Heart right ventricle (tissue), 16 donors: ENCODE results near the gene RTN4R. TPM values are rescaled to one million over a fixed set of nuclear protein-coding genes. Genes with fewer than 3 reads are reported as not detected.

Experiments used
- ATAC-seq, 8 donors: fragments of 200-7000 bp; cut with Tn5 transposase; one replicate each; pipeline ENCODE4 v1.9.1; 2020; ENCODE audit warnings: mild to moderate bottlenecking in 8 of 8, moderate library complexity in 8 of 8, moderate number of reproducible peaks in 1 of 8
- DNase-seq, 2 donors: peaks; one replicate each; pipeline ENCODE4 v3.0.0-alpha.2; 2020
- H3K27ac ChIP-seq, 10 donors: fragments of 200-600 bp; sonication (generic) in 2 of 10; one replicate each; pipeline versions ENCODE4 v1.5.0 to v1.8.0; 2020 to 2022; ENCODE audit warnings: mild to moderate bottlenecking in 3 of 10
- H3K27me3 ChIP-seq, 7 donors: fragments of 200-600 bp; one replicate each; pipeline ENCODE4 v1.8.0; 2021 to 2022; ENCODE audit warnings: mild to moderate bottlenecking in 2 of 7
- H3K36me3 ChIP-seq, 9 donors: fragments of 200-600 bp; sonication (generic) in 1 of 9; one replicate each; pipeline versions ENCODE4 v1.5.0 to v1.8.0; 2020 to 2022; ENCODE audit warnings: mild to moderate bottlenecking in 2 of 9
- H3K4me1 ChIP-seq, 9 donors: fragments of 200-600 bp; sonication (generic) in 1 of 9; one replicate each; pipeline versions ENCODE4 v1.5.0 to v1.8.0; 2020 to 2022; ENCODE audit warnings: mild to moderate bottlenecking in 4 of 9
- H3K4me3 ChIP-seq, 10 donors: fragments of 200-600 bp; sonication (generic) in 2 of 10; one replicate each; pipeline versions ENCODE4 v1.5.0 to v1.8.0; 2020 to 2022; ENCODE audit warnings: mild to moderate bottlenecking in 7 of 10, moderate library complexity in 2 of 10
- H3K9me3 ChIP-seq, 11 donors: fragments of 200-600 bp in 10 of 11; sonication (generic) in 2 of 11; one replicate each; pipeline versions ENCODE4 v1.5.0 to v1.8.0; 2013 to 2022; ENCODE audit warnings: mild to moderate bottlenecking in 2 of 11, control low read depth in 1 of 11, moderate library complexity in 1 of 11
- CTCF ChIP-seq, 9 donors: fragments of 200-600 bp; sonication (generic) in 2 of 9; IDR thresholded peaks; one replicate each; pipeline versions ENCODE4 v1.5.0 to v1.8.0; 2021 to 2022; ENCODE audit warnings: antibody characterized with exemption in 9 of 9, mild to moderate bottlenecking in 5 of 9, moderate library complexity in 1 of 9
- WGBS, 2 donors: extraction: QIAGEN DNeasy Blood & Tissue Kit; methylation state at CpG; one replicate each; pipeline ENCODE4 v1.1.7; 2013; ENCODE audit warnings: inconsistent platforms in 1 of 2; 5-methylcytosine and 5-hydroxymethylcytosine counted together
- intact Hi-C, 10 donors: fragments of 100-400 bp; cut with DNase I; formaldehyde crosslinking; loops; one replicate each; pipeline versions ENCODE4 v1.11.1 to v1.14.2; 2022
- polyA plus RNA-seq, 2 donors: library from polyadenylated mRNA; stranded (reverse); fragments of 200-250 nt; gene quantifications; one replicate each; pipeline ENCODE4 v1.2.3, GENCODE V29; 2013
- total RNA-seq, 10 donors: library from RNA; stranded (reverse); fragmentation: NEBNext Ultra II Directional in 3 of 10; extraction: Animal tissue kit (Norgen Biotek cat#: 25700) in 3 of 10; gene quantifications; one replicate each; pipeline versions ENCODE4 v1.2.1 to v1.2.4, GENCODE V29; 2021 to 2023
- donor health status: Arrhythmogenic right ventricular cardiomyopathy.
- donor health status: ischemic (EF 13 %, LVEDD 7.1; RV severe dilation, severe dysfunction).
- donor health status: healthy with polysubstance abuse.
- donor health status: DM: no; HTN: yes; CAD: no.
- donor health status: DM: no; HTN: no; CAD: no.
- donor health status: ischemic (EF 25% LVEDD 6.9; RV normal size, moderate dysfunction).
- donor health status: ischemic (EF 25% LVEDD 5.7; RV mildly dilated, moderate dysfunction).
- donor health status: healthy.
- donor health status: DM: yes; HTN: yes; CAD: no.
- donor health status: Ischemic cardiomyopathy.
- donor health status: ischemic (EF 35%, LVEDD 5.7; RV mildly dilated, moderate dysfunction).
- donor health status: nonischemic (EF 11% LVEDD 7.7; RV severe dilation, severe dysfunction).
- donor health status: DM: yes; HTN: yes; CAD: no.
- donor health status: PGD.
- donor health status: ischemic (EF 29% LVEDD 5.4; RV normal size, mild dysfunction).
- donor health status: nonischemic (EF 23%, LVEDD 6.1; RV moderate dilation, normal function).

RTN4R gene
- total and polyA plus RNA-seq, 12 donors, result 0.56 to 2.5 (median 0.93) TPM

DNA sequence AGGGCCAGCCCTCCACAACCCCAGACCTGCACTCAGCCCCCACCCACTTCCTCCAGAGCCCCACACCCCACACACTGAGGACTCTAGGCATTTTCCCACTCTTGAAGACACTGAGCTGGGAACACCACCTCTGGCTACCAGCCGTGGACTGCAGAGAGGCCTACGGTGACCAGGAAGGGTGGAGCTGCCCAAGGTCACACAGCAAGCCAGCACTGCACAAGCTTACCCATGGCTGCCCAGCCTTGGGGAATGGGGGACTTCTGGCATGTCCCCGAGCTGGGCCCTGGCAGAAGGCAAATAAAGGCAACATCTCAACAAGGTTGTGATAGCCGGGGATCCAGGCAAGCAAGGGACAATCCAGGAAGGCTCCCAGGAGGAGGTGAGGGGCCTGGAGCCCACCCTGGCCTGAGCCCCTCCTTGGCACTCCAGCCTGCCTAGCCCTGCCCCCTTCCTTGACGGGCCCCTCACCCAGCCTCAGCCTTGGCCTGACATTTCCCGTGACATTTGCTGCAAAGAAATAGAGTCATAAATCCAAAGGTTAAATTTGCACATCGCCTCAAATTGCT lies 5.5 kb downstream of the RTN4R start:
- Histone ChIP-seq H3K4me1 (peaks cover 5 to 11% (median 6%) of the 10 kb centered on the region in 9 donors), H3K9me3 (no peaks in the 10 kb centered on the region), H3K36me3 (no peaks in the 10 kb centered on the region), H3K4me3 (no peak overlapping the region), H3K27ac (no peak overlapping the region), H3K27me3 (peaks cover 0 to 9% (median 0%) of the 10 kb centered on the region in 7 donors)
- intact Hi-C loops, result no loop called here
- no peak for TF ChIP-seq CTCF (IDR thresholded peaks at IDR 0.05)
- 82 to 85% methylated on average over 7 of the region's 7 CpGs for WGBS, 2 donors
- ATAC-seq, result no peak
- DNase-seq, result no peak

DNA sequence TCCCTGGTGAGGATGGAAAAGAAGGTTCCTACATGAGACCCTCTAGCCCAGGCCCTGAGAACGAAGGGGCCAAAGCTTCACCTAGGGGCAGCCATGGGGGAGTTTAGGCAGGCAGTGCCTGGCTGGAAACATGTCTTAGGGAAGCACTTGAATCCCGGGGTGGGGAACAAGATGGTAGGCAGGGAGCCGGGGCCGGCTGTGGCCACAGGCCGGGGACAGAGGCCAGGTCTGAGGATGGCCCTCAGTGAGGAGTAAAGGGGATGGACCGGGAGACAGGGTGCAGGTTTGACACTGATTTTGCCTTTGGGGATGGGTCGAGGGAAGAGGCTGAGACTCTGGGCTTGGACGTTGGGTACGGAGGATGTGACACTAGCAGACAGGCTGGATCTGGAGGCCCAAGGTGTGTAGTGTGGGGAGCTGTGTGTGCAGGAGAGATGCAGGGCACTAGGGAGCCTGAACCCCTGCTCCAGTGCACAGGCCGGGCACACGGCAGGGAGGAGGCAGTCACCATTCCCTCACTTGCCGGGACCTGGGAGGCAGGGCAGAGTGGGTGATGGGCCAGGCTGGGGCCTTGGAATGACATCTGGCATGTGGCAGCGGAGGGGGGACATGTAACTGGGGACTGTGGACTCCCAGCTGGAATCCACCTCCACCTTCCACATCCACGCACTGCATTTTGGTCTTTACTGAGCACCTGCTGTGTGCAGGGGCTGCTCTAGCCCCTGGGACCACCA lies 6.1 kb downstream of the RTN4R start:
- intact Hi-C loops, result no loop called here
- WGBS, 2 donors, result 90% methylated on average over 14 of the region's 14 CpGs
- TF ChIP-seq CTCF (IDR thresholded peaks at IDR 0.05), result no peak
- Histone ChIP-seq H3K27ac (no peak overlapping the region), H3K27me3 (peaks cover 0 to 3% (median 0%) of the 10 kb centered on the region in 7 donors), H3K4me1 (peaks cover 0 to 4% (median 0%) of the 10 kb centered on the region in 9 donors), H3K4me3 (no peak overlapping the region), H3K9me3 (no peaks in the 10 kb centered on the region), H3K36me3 (no peaks in the 10 kb centered on the region)
- DNase-seq, result no peak
- no peak for ATAC-seq

DNA sequence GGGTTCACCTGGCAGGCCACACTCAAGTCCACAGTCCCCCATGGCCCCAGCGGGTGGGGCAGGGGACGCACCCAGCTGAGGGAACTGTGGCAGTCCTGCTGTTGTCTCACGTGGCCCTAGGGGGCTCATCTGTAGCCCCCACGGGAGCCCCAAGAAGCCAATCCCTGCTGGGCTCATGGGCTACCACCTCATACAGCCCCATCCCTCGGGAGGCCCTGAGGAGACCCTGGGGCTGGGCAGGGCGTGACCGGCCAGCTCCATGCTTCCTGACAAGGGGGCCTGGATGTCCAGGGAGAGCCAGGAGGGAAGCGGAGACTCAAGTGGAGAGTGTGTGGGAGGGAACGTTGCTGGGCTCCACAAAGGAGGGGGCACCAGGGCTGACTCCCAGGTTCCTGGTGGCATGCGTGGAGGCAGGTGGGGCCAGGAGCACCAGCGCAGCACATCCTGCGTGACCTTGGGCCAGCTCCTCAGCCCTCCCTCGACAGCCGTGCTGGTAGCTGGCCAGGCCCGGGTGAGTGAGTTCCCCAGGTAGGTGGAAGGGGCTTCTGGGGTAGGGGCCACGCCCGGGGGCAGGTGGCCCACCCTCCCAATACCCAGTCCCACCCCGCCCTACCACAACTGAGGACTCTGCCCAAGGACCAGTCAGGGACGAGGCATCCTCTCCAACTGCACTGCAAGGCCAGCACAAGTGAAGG lies 7.9 kb downstream of the RTN4R start:
- WGBS, 2 donors, result 87 to 88% methylated on average over 19 of the region's 19 CpGs
- Histone ChIP-seq H3K4me1 (no peaks in the 10 kb centered on the region), H3K36me3 (no peaks in the 10 kb centered on the region), H3K27me3 (no peaks in the 10 kb centered on the region), H3K9me3 (no peaks in the 10 kb centered on the region), H3K27ac (no peak overlapping the region), H3K4me3 (no peak overlapping the region)
- TF ChIP-seq CTCF (IDR thresholded peaks at IDR 0.05), result no peak
- ATAC-seq (no peak), DNase-seq (no peak)
- intact Hi-C loops, result no loop called here

DNA sequence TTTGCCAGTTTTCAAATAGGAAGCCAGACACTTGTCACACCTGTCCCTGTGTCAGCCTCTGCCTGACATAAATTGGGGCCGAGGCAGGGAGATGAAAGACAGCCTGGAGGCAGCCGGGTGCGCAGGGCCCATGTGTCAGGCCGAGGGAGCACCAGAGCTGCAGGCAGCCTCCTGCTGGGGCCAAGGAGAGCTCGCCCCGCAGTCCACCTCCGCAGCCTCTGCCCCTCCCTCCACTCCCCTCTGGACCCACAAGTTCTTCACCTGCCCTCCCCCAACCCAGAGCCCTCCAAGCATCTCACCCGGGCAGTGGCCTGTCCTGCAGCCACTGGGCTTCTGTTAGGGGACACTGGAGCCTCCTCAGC lies 8.8 kb downstream of the RTN4R start:
- Histone ChIP-seq H3K4me3 (no peak overlapping the region), H3K4me1 (no peaks in the 10 kb centered on the region), H3K27me3 (no peaks in the 10 kb centered on the region), H3K9me3 (no peaks in the 10 kb centered on the region), H3K36me3 (no peaks in the 10 kb centered on the region), H3K27ac (no peak overlapping the region)
- ATAC-seq (no peak), DNase-seq (no peak)
- intact Hi-C loops, result no loop called here
- TF ChIP-seq CTCF (IDR thresholded peaks at IDR 0.05), result no peak
- WGBS, 2 donors, result 88 to 92% methylated on average over 5 to 8 of the region's 8 CpGs
